ENCODE results near the gene ENTPD8. TPM values are rescaled to one million over a fixed set of nuclear protein-coding genes. Genes with fewer than 3 reads are reported as not detected.

The ENTPD8 gene
- total RNA-seq, 2 experiments from 2014 or later = not detected

- Mint-ChIP-seq H3K36me3 (ENCODE audit: low read depth) (no peaks in the 10 kb centered on the region), H3K4me1 (ENCODE audit: low read depth) (peaks cover 25% of the 10 kb centered on the region), H3K27ac (peak overlapping the region; percentile 46), H3K9me3 (no peaks in the 10 kb centered on the region), H3K4me3 (peak overlapping the region; percentile 83), H3K27me3 (peaks cover 3% of the 10 kb centered on the region)
- intact Hi-C loops (cut with micrococcal nuclease) = no loop called here
- ATAC-seq = no peak
- no peak for TF ChIP-seq CTCF (IDR thresholded peaks at IDR 0.05)
- CTCF ChIA-PET = interaction anchor here (1.3 to 2.1 kb wide), 2 partner anchors 8 to 161 kb away, joined by 4 to 5 read pairs; partner anchors contain the start of gene NRARP
- POLR2A ChIA-PET = interaction anchor here (0.7 to 1.5 kb wide), 3 partner anchors 16 to 40 kb away, joined by 3 to 6 read pairs (median 4); partner anchors contain the start of genes EXD3 and NOXA1
- DNase-seq = no peak
Measured at GRCh38 chr9:137462986-137463930, 22.1 kb upstream of the ENTPD8 start.

- no peak for ATAC-seq
- ChIA-PET CTCF (interaction anchor here (1.3 to 2.1 kb wide), 2 partner anchors 8 to 161 kb away, joined by 4 to 5 read pairs; partner anchors contain the start of gene NRARP), POLR2A (interaction anchor here (0.6 to 1.5 kb wide), 7 partner anchors 9 to 39 kb away, joined by 3 to 6 read pairs (median 3); partner anchors contain the start of genes EXD3 and NOXA1)
- Mint-ChIP-seq H3K9me3 (no peaks in the 10 kb centered on the region), H3K27me3 (no peaks in the 10 kb centered on the region), H3K4me1 (ENCODE audit: low read depth) (peaks cover 25% of the 10 kb centered on the region), H3K36me3 (ENCODE audit: low read depth) (no peaks in the 10 kb centered on the region), H3K27ac (peak overlapping the region; percentile 91), H3K4me3 (peak overlapping the region; percentile 83)
- no peak for DNase-seq
- intact Hi-C loops (cut with micrococcal nuclease) = no loop called here
- TF ChIP-seq CTCF (IDR thresholded peaks at IDR 0.05) = no peak
Measured at GRCh38 chr9:137462396-137462985, 21.3 kb upstream of the ENTPD8 start.

GRCh38 chr9:137461663-137462395 is 20.7 kb upstream of the ENTPD8 start:
- Mint-ChIP-seq H3K4me1 (ENCODE audit: low read depth) (peaks cover 29% of the 10 kb centered on the region), H3K27ac (peak overlapping the region; percentile 91), H3K4me3 (peak overlapping the region; percentile 83), H3K9me3 (no peaks in the 10 kb centered on the region), H3K27me3 (no peaks in the 10 kb centered on the region), H3K36me3 (ENCODE audit: low read depth) (peaks cover 2% of the 10 kb centered on the region)
- no peak for TF ChIP-seq CTCF (IDR thresholded peaks at IDR 0.05)
- DNase-seq (peak; percentile 98), ATAC-seq (peak; percentile 84)
- POLR2A ChIA-PET = interaction anchor here (0.6 to 1.5 kb wide), 8 partner anchors 8 to 38 kb away, joined by 3 to 6 read pairs (median 3); partner anchors contain the start of genes EXD3 and NOXA1
- CTCF ChIA-PET = interaction anchor here (1.3 to 2.1 kb wide), 3 partner anchors 9 to 160 kb away, joined by 3 to 5 read pairs (median 4); partner anchors contain the start of gene NRARP
- intact Hi-C loops (cut with micrococcal nuclease) = no loop called here

- Mint-ChIP-seq H3K27ac (peak overlapping the region; percentile 91), H3K4me3 (peak overlapping the region; percentile 83), H3K9me3 (no peaks in the 10 kb centered on the region), H3K27me3 (no peaks in the 10 kb centered on the region), H3K36me3 (ENCODE audit: low read depth) (peaks cover 6% of the 10 kb centered on the region), H3K4me1 (ENCODE audit: low read depth) (peaks cover 33% of the 10 kb centered on the region)
- TF ChIP-seq CTCF (IDR thresholded peaks at IDR 0.05) = no peak
- DNase-seq (no peak), ATAC-seq (no peak)
- ChIA-PET CTCF (interaction anchor here (1.4 to 2.1 kb wide), 2 partner anchors 16 to 159 kb away, joined by 3 to 5 read pairs; partner anchors contain the start of gene NRARP), POLR2A (interaction anchor here (0.6 to 1.1 kb wide), 2 partner anchors 8 to 17 kb away, joined by 3 read pairs; no protein-coding TSS in a partner anchor)
- intact Hi-C loops (cut with micrococcal nuclease) = no loop called here
Measured at GRCh38 chr9:137461316-137461662, 20.1 kb upstream of the ENTPD8 start.
